ENCODE measurements around the gene RPGRIP1L. TPM values are rescaled to one million over a fixed set of nuclear protein-coding genes. Genes with fewer than 3 reads are reported as not detected.

RPGRIP1L gene
- total RNA-seq, 1 donor from 2014 or later = 4.4 TPM

- intact Hi-C loops (cut with DNase I) = no loop called here
- Histone ChIP-seq H3K27me3 (no peaks in the 10 kb centered on the region), H3K27ac (no peak overlapping the region), H3K36me3 (no peaks in the 10 kb centered on the region), H3K4me1 (peaks cover 6% of the 10 kb centered on the region), H3K9me3 (no peaks in the 10 kb centered on the region), H3K4me3 (no peak overlapping the region)
- DNase-seq (ENCODE audit: extremely low spot score in 2 of 2) = no peak
- TF ChIP-seq POLR2AphosphoS5 (IDR thresholded peaks at IDR 0.05; ENCODE audit: insufficient read depth in 1 of 2, low read depth in 1 of 2) (no peak), POLR2A (IDR thresholded peaks at IDR 0.05) (no peak), CTCF (IDR thresholded peaks at IDR 0.05) (no peak)
Measured at GRCh38 chr16:53678756-53679343, 24.8 kb downstream of the RPGRIP1L start.

GRCh38 chr16:53678155-53678554 is 25.5 kb downstream of the RPGRIP1L start:
- peaks cover 6% of the 10 kb centered on the region for H3K4me1 ChIP-seq
- H3K36me3 ChIP-seq = no peaks in the 10 kb centered on the region
- DNase-seq (ENCODE audit: extremely low spot score in 2 of 2) = no peak
- no peaks in the 10 kb centered on the region for H3K9me3 ChIP-seq
- intact Hi-C loops (cut with DNase I) = no loop called here
- H3K27ac ChIP-seq = no peak overlapping the region
- H3K4me3 ChIP-seq = no peak overlapping the region
- no peaks in the 10 kb centered on the region for H3K27me3 ChIP-seq
- TF ChIP-seq POLR2AphosphoS5 (IDR thresholded peaks at IDR 0.05; ENCODE audit: insufficient read depth in 1 of 2, low read depth in 1 of 2) (no peak), CTCF (IDR thresholded peaks at IDR 0.05) (no peak), POLR2A (IDR thresholded peaks at IDR 0.05) (no peak)

GRCh38 chr16:53673189-53673588 is 30.5 kb downstream of the RPGRIP1L start:
- Histone ChIP-seq H3K27me3 (no peaks in the 10 kb centered on the region), H3K9me3 (no peaks in the 10 kb centered on the region), H3K36me3 (no peaks in the 10 kb centered on the region), H3K4me1 (no peaks in the 10 kb centered on the region), H3K4me3 (no peak overlapping the region), H3K27ac (no peak overlapping the region)
- TF ChIP-seq POLR2A (IDR thresholded peaks at IDR 0.05) (no peak), CTCF (IDR thresholded peaks at IDR 0.05) (no peak), POLR2AphosphoS5 (IDR thresholded peaks at IDR 0.05; ENCODE audit: insufficient read depth in 1 of 2, low read depth in 1 of 2) (no peak)
- DNase-seq (ENCODE audit: extremely low spot score in 2 of 2) = no peak
- intact Hi-C loops (cut with DNase I) = no loop called here

GRCh38 chr16:53672461-53672860 is 31.2 kb downstream of the RPGRIP1L start:
- H3K4me3 ChIP-seq = no peak overlapping the region
- intact Hi-C loops (cut with DNase I) = no loop called here
- H3K27me3 ChIP-seq = no peaks in the 10 kb centered on the region
- TF ChIP-seq POLR2AphosphoS5 (IDR thresholded peaks at IDR 0.05; ENCODE audit: insufficient read depth in 1 of 2, low read depth in 1 of 2) (no peak), POLR2A (IDR thresholded peaks at IDR 0.05) (no peak), CTCF (IDR thresholded peaks at IDR 0.05) (no peak)
- H3K9me3 ChIP-seq = no peaks in the 10 kb centered on the region
- no peaks in the 10 kb centered on the region for H3K36me3 ChIP-seq
- H3K27ac ChIP-seq = no peak overlapping the region
- no peak for DNase-seq (ENCODE audit: extremely low spot score in 2 of 2)
- H3K4me1 ChIP-seq = no peaks in the 10 kb centered on the region

- no peak for DNase-seq (ENCODE audit: extremely low spot score in 2 of 2)
- intact Hi-C loops (cut with DNase I) = no loop called here
Measured at GRCh38 chr16:53668869-53669268, 34.8 kb downstream of the RPGRIP1L start.

More at GRCh38 chr16:53668869-53669268, 34.8 kb downstream of the RPGRIP1L start:
- H3K27me3 ChIP-seq = no peaks in the 10 kb centered on the region
- no peaks in the 10 kb centered on the region for H3K36me3 ChIP-seq
- H3K9me3 ChIP-seq = no peaks in the 10 kb centered on the region
- no peak for TF ChIP-seq POLR2A (IDR thresholded peaks at IDR 0.05)
- no peak for TF ChIP-seq POLR2AphosphoS5 (IDR thresholded peaks at IDR 0.05; ENCODE audit: insufficient read depth in 1 of 2, low read depth in 1 of 2)
- TF ChIP-seq CTCF (IDR thresholded peaks at IDR 0.05) = no peak
- H3K4me3 ChIP-seq = no peak overlapping the region
- H3K4me1 ChIP-seq = no peaks in the 10 kb centered on the region
- H3K27ac ChIP-seq = no peak overlapping the region
